Colon (tissue), 2 donors: ENCODE data around the gene IL27RA.

Experiments used
- FAIRE-seq: peaks from 2 replicates; lab custom pipeline; 2012; peaks lifted over from hg19 to GRCh38; lab: Jason Lieb, UNC
- donor health status: control.
- donor health status: control.

IL27RA gene

DNA sequence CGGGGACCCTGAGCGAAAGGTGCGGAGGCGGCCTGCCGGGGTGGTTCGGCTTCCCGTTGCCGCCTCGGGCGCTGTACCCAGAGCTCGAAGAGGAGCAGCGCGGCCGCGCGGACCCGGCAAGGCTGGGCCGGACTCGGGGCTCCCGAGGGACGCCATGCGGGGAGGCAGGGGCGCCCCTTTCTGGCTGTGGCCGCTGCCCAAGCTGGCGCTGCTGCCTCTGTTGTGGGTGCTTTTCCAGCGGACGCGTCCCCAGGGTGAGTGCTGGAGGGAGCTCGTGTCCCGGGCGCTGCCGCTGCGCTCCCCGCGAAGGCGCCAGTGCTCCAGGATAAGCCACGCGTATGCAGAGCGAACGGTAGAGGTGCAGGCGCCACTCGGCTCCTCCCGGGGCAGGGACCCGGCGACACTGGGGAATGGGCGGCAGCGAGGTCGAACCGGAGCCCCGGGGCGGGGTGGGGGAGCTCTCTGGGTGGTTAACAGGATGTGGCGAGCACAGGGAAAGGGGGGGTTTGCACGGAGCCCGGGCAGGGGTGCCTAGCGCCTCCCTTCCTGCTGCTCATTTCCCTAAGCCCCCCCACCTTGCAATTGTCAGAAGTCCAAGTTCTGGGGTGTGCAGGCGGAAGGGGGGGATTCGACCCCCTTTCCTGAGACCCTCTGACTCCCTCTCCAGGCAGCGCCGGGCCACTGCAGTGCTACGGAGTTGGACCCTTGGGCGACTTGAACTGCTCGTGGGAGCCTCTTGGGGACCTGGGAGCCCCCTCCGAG lies at the start of gene IL27RA:
Gene IL27RA (plus strand): TSS at position 44 of the 762 bp plus-strand sequence. CDS start 111 bp downstream, at position 155.
- FAIRE-seq, result no peak

DNA sequence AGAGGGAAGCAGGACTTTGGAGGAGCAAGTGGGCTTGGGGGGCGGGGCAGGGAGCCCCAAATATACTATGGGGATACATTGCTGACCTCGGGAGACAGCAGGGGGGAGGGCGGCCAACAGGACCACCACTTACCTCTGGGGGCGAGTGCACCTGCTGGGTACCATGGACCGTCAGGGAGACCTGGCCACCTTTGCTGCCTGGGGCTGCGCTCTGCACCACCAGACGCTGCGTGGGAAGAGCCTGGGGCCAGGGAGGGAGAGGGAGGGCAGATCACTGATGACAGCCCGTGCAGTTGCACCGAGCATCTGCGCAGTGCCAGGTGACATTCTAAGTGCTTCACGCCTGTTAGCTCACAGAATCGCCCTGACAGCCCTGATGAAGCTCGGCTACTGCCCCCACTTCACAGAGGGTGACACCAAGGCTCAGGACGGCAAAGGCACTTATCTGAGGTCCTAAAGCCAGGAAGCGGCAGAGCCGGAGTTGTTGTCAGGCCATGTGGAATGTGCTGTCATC lies 49.5 kb upstream of the IL27RA start:
- FAIRE-seq, result no peak

DNA sequence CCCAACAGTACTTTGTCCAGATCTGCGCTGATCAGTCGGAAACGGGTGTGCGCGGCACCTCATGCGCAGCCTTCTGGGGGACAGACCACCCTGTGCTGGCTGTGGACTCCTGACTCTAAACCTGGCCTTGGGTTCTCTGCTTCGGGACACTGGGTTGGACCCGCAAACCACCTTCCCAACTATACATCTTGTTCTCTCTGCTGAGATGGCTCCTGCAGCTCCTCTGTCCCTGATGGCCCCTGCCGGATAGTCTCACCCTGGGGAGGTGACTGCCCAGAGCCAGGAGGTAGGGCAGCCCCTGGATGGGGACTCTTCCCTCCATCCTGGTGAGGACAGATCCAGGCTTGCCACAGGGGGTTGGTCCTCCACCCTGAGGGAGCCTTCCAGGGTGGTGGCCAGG lies 48.8 kb upstream of the IL27RA start:
- no peak for FAIRE-seq

DNA sequence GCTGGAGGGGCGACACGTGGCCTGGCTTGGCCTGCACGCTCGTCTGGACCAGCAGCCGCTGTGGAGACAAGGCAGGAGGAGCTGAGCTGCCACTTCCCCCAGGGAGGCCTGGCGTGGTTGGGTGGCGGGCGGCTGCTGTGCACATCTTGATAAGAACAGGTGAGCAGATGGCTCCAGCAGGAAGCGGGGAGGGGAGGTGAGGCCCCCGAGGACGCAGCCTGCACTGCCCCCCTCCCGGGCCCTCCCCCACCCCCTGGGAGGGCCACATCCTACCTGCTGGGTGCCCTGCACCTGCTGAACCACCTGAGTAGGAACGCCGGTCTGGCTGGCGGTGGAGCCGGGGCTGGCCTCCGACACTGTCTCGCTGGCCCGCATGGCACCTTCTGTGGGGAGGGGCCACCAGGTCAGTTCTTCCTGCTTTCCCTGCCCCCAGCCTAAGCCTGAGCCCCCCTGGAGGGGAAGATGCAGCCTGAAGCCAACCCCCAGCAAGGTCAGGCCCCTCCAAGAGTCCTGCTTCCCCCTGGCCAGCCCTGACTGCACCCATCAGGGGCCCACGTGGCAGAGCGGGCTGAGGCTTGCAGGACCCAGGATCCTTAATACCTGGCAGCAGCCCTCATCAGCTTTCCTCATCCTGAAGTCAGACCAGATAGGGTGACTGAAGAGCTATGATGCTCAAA lies 48.2 kb upstream of the IL27RA start:
- no peak for FAIRE-seq

DNA sequence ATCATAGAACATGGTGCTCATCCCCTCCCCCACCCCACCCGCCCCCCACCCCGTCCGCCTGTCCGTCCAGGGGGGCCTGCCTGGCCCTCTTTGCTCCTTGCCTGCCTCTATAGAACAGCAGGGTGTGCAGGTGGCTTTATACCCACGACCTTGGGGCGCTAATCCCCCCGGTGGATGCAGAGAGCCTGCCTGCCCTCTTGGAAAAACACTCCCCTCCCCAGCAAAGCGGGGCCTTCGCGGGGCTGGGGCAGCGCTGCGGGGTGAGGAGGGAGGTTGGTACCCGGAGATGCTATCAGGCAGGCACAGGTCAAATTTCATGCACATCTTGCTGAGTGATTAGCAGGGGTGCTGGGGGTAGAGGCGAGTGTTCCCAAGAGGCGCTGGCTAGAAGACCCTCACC lies 47.4 kb upstream of the IL27RA start:
- no peak for FAIRE-seq

DNA sequence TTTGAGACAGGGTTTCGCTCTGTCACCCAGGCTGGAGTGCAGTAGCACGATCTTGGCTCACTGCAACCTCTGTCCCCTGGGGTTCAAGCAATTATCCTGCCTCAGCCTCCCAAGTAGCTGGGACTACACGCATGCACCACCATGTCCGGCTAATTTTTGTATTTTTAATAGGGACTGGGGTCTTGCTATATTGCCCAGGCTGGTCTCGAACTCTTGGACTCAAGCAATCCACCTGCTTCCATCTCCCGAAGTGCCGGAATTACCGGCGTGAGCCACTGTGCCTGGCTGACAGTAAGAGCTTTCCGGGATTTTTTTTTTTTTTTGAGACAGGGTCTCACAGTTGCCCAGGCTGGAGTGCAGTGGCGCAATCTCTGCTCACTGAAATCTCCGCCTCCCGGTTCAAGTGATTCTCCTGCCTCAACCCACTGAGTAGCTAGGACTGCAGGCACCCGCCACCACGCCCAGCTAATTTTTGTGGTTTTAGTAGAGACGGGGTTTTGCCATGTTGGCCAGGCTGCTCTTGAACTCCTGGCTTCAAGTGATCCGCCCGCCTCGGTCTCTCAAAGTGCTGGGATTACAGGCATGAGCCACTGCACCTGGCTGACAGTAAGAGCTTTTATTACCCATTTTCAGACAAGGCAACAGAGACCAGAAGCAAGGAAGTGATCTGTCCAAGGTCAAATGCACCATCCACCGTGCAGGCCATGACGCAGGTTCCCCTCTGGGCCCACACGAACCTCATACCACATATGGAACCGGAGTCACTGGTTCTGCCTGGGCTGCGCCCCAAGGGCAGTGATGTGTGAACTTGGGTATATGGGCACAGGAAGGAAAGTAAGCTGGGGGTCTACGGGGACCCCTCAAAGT lies 46.5 kb upstream of the IL27RA start:
- no peak for FAIRE-seq

DNA sequence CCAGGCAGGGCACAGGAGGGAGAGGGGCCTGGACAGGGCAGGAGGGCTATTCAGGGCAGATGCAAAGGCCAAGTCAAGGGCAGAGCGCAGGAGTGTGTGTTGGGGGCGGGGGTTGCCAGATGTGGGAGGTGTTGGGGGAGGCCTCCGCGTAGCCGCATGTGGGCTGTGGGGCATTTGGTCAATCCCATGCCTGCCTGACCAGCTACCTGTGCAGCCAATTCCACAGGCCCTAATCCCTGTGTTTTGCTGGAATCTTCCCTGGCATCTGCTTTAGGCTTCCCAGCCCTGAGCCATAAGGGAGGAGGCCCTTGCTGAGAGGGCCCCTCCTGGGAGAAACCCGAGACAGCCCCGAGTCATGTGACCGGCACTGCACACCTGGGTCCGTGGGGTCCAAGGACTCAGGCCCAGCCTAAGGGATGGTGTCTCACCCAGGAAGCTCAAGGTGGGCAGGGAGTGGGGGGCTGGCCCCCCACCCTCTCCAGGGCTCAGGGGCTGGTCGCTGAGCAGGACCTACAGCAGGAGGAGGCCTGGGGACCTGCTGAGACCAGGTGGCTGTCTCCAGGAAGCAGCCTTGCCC lies 45.7 kb upstream of the IL27RA start:
- FAIRE-seq, result no peak

DNA sequence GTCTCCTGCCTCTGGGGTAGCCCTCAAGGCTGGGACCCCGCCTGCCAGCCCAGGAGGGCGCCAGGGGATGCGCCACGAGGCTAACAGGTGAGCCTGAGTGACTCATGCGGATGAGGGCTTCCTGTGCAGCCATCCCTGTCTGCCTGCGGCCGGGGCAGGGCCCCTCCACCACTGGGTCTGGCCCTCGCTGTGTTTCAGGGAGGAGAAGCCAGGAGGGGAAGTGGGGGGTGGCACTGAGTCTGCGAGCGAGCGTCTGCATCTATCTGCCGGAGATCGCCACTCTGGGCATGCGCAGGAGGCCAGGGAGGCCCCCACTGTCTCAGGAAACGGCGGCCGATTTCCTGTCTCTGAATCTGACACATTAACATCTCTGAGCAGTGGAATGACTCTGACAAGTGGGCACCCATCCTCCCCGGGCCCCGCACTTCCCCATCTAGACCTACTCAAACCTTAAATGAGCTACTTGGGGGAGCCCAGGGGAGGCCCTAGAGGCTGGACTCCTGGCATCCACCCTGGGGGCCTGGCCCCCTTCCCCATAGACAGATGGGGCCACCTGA lies 45.1 kb upstream of the IL27RA start:
- no peak for FAIRE-seq

DNA sequence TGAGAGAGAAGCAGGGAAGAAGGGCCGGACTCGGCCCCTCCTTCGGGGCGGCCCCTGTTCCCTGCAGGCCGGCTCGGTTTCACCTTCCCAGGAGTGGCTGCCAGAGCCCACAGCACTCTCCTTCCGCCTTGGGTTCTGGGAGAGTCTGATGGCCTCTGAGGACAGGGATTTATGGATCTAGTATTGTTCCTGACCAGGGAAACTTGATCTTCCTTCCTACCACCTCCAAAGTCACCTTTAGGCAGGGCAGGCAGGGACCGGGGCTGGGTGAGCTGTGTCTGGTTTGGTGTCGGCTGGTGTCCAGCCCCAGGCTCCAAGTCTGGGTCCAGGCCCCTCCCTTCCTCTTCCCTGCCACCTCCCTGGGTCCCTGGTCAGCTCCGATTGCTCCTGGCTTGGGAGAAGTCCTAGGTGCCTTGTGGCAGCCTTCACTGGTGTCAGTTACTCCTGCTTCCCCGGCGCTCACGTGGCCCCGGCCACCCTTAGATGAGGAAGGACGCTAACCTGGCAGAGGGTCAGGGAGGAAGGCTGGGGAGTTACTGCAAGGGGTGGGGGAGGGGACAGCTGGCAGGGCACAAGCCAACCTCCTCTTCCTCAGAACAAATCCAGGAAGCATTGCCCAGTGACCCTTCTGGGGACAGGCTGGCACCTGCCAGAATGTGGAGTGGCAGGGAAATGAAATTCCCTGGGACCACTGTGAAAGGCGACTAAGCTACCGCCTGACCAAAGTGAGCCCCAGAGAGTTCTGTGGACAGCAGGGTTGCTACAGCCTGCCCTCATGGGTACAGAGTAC lies 44.3 kb upstream of the IL27RA start:
- no peak for FAIRE-seq

DNA sequence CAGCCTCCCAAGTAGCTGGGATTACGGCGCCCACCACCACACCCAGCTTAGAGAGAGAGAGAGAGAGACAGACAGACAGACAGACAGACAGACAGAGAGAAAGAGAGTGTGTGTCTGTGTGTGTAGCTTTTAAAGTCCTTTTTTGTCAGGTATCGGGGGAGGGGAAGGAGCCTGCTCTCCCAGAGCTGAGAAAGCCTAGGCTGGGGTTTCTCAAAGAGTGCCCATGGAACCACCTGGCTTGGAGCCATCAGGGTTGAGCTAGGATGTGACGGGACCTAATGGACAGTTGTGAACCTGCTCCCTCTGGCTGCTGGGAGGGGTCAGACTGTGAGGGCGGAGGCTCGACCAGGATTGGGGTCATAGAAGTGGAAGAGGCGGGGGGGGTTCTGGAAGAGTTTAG lies 42.1 kb upstream of the IL27RA start:
- no peak for FAIRE-seq

DNA sequence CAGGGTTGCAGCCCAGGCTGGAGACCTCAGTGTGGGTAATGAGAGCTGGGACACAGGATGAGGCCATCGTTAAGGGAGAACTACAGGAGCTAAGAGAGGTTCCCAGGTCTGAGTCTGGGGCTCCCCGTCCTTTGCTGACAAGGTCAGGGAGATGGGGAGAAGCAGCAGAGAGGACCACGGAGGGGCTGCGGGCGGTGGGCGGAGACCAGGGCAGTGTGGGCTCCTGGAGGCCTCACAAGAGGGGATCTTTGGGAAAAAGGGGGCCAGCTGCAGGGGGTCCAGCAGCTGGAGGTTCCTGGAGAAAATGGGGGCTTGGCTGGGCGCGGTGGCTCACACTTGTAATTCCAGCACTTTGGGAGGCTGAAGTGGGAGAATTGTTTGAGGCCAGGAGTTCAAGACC lies 41.5 kb upstream of the IL27RA start:
- no peak for FAIRE-seq

DNA sequence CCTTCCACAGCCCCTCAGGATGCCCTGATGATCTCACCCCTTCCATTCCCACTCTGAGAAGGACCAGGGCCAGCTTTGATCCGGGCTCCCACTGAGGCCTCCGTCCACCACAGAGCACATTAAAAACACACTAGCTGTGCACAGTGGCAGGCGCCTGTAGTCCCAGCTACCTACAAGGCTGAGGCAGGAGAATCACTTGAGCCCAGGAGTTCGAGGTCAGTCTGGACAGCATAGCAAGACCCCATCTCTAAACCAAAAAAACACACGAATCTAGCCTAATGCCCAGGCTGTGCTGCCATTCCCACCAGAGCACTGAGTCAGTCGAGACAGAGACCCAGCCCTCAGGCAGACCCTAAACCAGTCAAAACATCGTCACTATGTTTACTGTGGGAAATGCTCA lies 39.5 kb upstream of the IL27RA start:
- FAIRE-seq, result no peak

DNA sequence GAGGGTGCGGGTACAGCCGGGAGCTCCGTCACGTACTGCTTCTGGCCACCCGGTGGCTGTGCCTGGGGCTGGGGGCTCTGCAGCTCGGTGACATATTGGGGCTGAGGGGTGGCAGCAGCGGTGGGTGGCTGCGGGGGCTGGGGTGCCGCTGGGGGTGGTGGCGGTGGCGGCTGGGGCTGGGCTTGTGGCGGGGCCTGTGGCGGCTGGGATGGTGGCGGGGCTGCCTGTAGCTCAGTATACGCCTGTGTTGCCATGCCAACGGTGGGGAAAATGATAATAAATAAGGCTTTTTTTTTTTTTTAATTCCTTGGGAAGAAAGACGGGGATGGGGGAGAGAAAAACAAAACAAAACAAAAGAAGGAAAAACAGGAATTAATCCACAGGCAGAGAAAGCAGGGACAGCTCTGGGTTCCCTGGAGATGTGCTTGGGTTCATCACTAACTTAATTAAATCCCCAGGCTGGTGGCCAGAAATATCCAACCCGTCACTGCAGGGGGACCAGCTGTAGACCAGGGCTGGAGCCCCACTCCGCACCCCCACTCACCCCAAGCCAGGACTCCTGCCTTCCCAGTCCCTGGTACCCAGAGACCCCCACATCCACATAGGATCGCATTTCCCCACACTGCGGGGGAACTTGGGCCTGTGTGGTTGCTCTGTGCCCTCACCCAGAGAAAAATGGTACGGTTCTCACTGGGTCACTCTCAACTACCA lies 37.8 kb upstream of the IL27RA start:
- FAIRE-seq, result no peak

DNA sequence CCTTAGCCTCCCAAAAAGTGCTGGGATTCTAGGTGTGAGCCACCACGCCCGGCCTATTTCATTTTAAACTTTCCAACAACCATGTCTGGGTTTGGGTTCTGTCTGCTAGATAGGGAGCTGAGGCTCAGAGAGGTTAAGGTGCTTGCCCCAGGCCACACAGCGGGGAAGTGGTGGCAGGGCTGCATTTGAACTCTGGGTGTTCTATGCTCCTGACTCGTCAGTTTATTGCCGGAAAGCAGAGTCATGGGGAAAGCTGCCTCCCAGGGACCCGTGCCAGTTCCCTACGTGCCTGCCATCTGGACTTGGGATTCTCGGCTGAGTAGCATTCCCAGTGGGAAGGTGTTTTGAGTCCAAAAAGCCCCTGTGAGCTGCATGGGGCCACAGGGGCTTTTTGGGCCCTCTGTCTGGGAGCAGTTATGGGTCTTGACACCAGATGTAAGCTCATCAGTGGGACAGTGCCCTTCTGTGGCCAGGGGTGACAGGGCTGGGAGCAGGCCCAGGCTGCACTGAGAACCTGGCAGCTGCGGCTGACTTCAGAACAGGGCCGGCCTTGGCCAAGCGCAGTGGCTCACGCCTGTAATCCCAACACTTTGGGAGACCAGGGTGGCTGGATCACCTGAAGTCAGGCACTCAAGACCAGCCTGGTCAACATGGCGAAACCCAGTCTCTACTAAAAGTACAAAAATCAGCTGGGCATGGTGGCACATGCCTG lies 36.4 kb upstream of the IL27RA start:
- FAIRE-seq, result no peak

DNA sequence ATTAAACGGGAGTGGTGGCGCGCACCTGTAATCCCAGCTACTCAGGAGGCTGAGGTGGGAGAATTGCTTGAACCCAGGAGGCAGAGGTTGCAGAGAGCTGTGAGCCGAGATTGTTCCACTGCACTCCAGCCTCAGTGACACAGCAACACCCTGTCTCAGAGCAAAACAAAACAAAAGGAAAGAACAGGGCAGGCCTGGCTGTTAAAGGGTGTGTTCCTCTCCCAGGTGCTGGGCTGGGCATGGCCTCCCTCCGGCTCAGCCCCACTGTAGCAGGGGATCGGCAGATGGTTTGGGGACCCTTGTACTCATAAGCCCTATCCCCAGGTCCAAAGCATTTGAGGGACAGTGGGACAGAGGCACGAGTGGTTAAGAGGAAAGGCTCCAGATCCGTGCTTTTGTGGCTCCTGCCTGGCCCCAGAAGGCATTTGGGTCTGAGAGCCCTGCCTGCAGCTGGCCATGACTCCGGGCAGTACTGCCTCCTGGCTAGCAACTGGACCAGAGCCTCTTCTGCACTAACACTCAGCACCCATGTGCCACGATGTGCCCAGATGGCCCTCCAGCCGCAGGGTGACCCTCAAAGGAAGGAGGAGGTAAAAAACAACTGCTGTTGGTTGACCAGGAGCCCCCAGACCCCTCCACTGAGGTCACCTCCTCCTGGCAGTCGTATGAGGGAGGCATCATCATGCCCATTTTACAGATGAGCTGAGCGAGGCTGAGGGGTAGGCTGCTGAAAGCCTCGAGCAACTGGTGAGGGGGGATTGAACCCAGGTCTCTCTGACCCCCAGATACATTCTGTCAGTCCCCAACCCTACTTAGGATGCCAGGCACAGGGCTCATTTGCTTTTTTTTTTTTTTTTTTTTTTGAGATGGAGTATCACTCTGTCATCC lies 35.4 kb upstream of the IL27RA start:
- FAIRE-seq, result no peak

DNA sequence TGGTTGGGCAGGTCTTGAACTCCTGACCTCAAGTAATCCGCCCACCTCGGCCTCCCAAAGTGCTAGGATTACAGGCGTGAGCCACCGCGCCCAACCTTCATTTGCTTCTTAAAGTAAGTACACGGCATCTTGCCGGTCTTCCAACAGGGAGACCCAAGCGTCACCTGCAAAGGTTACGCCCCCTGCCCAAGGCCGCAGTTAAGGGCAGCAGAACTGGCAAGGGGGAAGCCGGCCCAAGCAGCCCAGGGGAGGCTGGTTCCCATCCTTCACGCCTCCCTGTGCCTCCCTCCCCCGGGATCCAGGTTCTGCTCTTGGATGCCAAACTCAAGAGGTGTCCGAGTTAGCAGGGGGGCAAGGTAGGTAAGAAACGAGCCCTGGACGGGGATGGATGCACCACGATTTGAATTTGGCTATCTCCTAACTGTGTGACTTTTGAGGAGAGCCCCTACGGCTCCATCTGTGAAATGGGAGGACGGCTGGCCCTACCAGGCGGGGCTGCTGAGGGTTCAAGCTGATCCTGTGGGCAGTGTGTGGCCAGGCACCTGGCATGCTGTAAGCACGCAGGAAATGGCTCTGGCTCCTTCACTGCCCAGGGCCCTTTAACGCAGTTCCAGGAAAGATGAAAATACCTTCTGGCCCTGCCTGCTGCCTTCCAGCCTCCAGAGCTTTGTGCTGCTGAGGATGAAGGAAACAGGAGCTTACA lies 34.5 kb upstream of the IL27RA start:
- no peak for FAIRE-seq

DNA sequence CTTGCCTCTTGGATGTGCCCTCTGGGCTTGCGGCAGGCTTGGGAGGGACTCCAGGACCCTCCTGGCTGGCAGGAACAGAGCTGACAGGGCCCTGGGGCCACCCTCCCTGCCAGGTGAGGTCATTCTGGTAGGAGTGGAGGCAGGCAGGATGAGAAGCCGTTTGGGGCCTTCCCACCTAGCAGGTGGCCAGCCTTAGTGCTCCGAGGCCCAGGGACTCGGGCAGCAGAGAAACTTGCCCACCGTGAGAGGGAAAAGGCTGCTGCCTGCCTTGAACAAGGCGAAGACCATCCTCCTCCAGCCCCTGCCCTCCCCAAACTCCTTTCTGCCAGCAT lies 34.0 kb upstream of the IL27RA start:
- no peak for FAIRE-seq

DNA sequence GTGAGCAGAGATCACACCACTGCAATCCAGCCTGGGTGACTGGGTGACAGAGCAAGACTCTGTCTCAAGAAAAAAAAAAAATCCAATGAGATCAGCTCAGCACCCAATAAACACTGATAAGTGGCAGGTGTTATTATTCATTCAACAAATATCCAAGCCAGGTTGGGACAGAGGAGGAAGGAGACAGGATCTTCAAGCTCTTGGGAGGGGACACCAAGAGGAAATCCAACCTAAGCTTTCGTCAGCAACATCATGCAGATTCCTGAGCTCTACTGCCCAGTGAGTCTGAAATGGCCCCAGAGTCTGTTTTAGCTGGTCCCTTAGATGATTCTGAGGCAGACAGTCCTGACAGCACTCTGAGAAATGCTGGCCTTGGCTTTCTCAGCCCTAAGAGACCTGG lies 33.1 kb upstream of the IL27RA start:
- no peak for FAIRE-seq
